GM12892 (cell line): ENCODE measurements around the gene DOCK8.

ENCODE experiments used
- POLR2A ChIP-seq: IDR thresholded peaks from 2 replicates; pipeline ENCODE4 v1.6.1; 2011; ENCODE audit warnings: low read depth, low read length, control low read depth
- POLR2AphosphoS5 ChIP-seq: IDR thresholded peaks from 2 replicates; pipeline ENCODE4 v1.6.1; 2011; ENCODE audit warnings: low read depth, low read length, control low read depth
- TAF1 ChIP-seq: IDR thresholded peaks from 2 replicates; pipeline ENCODE4 v1.6.1; 2011; ENCODE audit warnings: low read depth, mild to moderate bottlenecking, control low read depth, low read length, borderline replicate concordance

GRCh38 chr9:264231-264630 is 49.6 kb downstream of the DOCK8 start:
- TF ChIP-seq TAF1 (no peak), POLR2A (no peak), POLR2AphosphoS5 (no peak)
